Kidney (tissue), 14 donors: ENCODE data around the gene PEX14. TPM values are rescaled to one million over a fixed set of nuclear protein-coding genes. Genes with fewer than 3 reads are reported as not detected.

Source experiments
- DNase-seq, 5 donors: peaks; one replicate each; pipeline ENCODE4 v3.0.0-alpha.2; 2013 to 2020
- FAIRE-seq: peaks from 2 replicates; lab custom pipeline; 2012; peaks lifted over from hg19 to GRCh38; lab: Jason Lieb, UNC
- H3K27ac ChIP-seq, 2 donors: one replicate each; pipeline ENCODE4 v1.7.0; 2013; ENCODE audit warnings: low read depth in 2 of 2, low read length in 2 of 2, inconsistent platforms in 1 of 2
- H3K27me3 ChIP-seq: one replicate; pipeline ENCODE4 v1.7.1; 2013; ENCODE audit warnings: low read length, inconsistent platforms; ENCODE audit not compliant: control insufficient read depth, insufficient read depth
- H3K36me3 ChIP-seq, 3 donors: one replicate each; pipeline versions ENCODE4 v1.7.0 to v1.7.1; 2013; ENCODE audit warnings: low read length in 3 of 3, control low read depth in 1 of 3, inconsistent platforms in 1 of 3; ENCODE audit not compliant: insufficient read depth in 3 of 3, control insufficient read depth in 2 of 3
- H3K4me1 ChIP-seq, 3 donors: one replicate each; pipeline versions ENCODE4 v1.7.0 to v1.7.1; 2013; ENCODE audit warnings: low read length in 3 of 3, inconsistent platforms in 1 of 3, low read depth in 1 of 3; ENCODE audit not compliant: control insufficient read depth in 2 of 3, insufficient read depth in 2 of 3
- H3K4me3 ChIP-seq, 3 donors: one replicate each; pipeline versions ENCODE4 v1.7.0 to v1.8.1; 2013; ENCODE audit warnings: low read length in 3 of 3, control low read depth in 1 of 3, inconsistent platforms in 1 of 3
- H3K9ac ChIP-seq, 3 donors: one replicate each; pipeline versions ENCODE4 v1.7.0 to v1.7.1; 2013; ENCODE audit warnings: low read length in 3 of 3, control low read depth in 1 of 3, inconsistent platforms in 1 of 3
- H3K9me3 ChIP-seq, 3 donors: one replicate each; pipeline versions ENCODE4 v1.7.0 to v1.7.1; 2013; ENCODE audit warnings: low read length in 3 of 3, control low read depth in 1 of 3, inconsistent platforms in 1 of 3; ENCODE audit not compliant: control insufficient read depth in 2 of 3, insufficient read depth in 1 of 3
- CTCF ChIP-seq: IDR thresholded peaks from 3 replicates; pipeline ENCODE4 v1.5.1; 2012; ENCODE audit warnings: mild to moderate bottlenecking, moderate library complexity, borderline replicate concordance; ENCODE audit not compliant: insufficient read depth; ENCODE audit errors: extremely low read depth
- intact Hi-C: fragments of 100-400 bp; cut with DNase I; formaldehyde crosslinking; loops from one replicate; pipeline ENCODE4 v1.11.1; 2022
- polyA plus RNA-seq: library from polyadenylated mRNA; stranded (reverse); fragments of 350-450 nt; fragmentation: Illumina TruSeq; extraction: RNeasy Lipid Tissue Mini Kit (QIAGEN cat#74804); gene quantifications from one replicate; pipeline ENCODE4 v1.2.3, GENCODE V29; 2014; ENCODE audit warnings: low read depth, low replicate concordance; ENCODE audit not compliant: insufficient read depth
- total RNA-seq: library from RNA; stranded (reverse); fragmentation: NEBNext Ultra II Directional; extraction: Animal tissue kit (Norgen Biotek cat#: 25700); gene quantifications from one replicate; pipeline ENCODE4 v1.2.1, GENCODE V29; 2021
- donor health status: control.
- donor health status: control.
- donor health status: control.
- donor health status: control.
- donor health status: control.
- donor health status: DM: yes; HTN: yes; CAD: no.
- donor health status: Normal renal cell carcinoma (clear cell type).

The PEX14 gene
- total and polyA plus RNA-seq, 2 donors from 2014 or later: 22.8 to 25.8 TPM

DNA sequence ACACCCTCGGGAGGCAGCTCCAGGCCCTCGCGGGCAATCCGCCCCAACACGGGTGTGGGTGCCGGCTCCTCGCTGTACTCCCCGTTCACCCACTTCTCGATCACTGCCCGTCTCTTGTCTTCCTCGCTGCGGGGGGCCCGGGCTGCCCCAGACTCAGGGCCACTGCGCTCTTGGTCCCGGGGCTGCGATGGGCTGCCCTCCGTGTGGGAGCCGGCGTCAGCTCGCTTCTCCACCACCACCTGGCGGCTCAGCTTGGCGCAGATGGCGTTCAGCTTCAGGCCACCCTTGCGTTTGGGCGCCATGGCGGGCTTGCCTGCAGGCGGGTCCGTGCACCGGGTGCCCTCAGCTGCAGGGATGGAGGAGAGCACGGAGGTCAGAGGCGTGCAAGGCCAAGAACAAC, 190.5 kb downstream of the PEX14 start:
- peaks cover 3 to 48% (median 27%) of the 10 kb centered on the region in 3 donors for H3K4me1 ChIP-seq
- H3K36me3 ChIP-seq: peaks cover 0 to 3% (median 3%) of the 10 kb centered on the region in 3 donors
- H3K9me3 ChIP-seq: peaks cover 0 to 5% (median 0%) of the 10 kb centered on the region in 3 donors
- intact Hi-C loops: no loop called here
- H3K4me3 ChIP-seq: no peak overlapping the region
- DNase-seq (no peak), FAIRE-seq (no peak)
- H3K9ac ChIP-seq: peak overlapping the region in 1 of 3 donors; percentile 78
- no peak for TF ChIP-seq CTCF
- H3K27me3 ChIP-seq: no peaks in the 10 kb centered on the region
- peak overlapping the region in 1 of 2 donors; percentile 7 for H3K27ac ChIP-seq

DNA sequence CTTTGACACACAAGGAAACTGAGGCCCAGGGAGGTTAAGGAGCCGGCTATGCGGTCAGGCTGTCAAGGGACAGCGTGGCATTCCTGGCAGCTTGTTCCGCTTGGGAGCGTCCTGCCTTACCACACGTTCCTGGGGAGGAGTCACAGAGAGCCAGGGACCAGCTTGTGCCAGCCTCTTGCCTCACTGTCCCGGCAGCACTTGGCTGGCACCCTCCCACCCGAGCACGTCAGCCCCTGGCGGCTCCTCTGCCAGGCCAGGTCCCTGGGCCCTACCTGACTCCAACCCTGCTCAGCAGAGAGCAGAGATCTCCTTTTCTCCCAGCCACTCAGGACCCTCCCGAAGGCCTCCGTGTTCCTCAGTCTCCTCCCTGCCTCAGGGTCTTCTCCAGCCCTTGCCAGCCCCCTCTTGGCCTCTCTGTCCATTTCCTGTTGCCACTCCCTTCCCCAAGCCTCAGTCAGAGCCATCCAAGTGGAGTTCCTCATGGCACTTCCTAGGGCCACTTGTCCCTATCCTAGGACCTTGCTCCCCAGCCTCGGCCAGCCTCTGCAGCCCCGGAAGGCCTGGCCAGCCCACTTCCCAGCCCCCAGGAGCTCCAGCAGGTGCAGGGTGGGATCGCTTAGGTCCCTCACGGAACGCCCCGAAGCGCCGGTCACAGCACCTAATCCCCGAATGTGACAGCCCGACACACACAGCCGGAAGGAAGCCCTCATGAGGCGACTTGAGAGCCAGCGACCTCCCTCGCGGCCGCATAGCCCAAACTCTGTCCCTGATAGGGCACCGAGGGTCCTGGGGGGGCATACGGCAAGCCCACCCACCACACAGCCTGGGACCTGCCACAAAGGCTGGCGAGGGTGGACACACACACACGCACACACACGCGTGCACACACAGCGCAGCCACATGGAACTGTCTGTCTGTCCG, 191.4 kb downstream of the PEX14 start:
- FAIRE-seq (no peak), DNase-seq (peak in 1 of 5 donors; percentile 94)
- H3K36me3 ChIP-seq: peaks cover 0 to 3% (median 3%) of the 10 kb centered on the region in 3 donors
- peak overlapping the region in 1 of 3 donors; percentile 78 for H3K9ac ChIP-seq
- H3K27me3 ChIP-seq: no peaks in the 10 kb centered on the region
- H3K4me1 ChIP-seq: peaks cover 3 to 52% (median 30%) of the 10 kb centered on the region in 3 donors
- H3K27ac ChIP-seq: peak overlapping the region; percentile 78 to 85
- H3K4me3 ChIP-seq: no peak overlapping the region
- TF ChIP-seq CTCF: no peak
- intact Hi-C loops: no loop called here
- H3K9me3 ChIP-seq: peaks cover 0 to 5% (median 0%) of the 10 kb centered on the region in 3 donors

- H3K36me3 ChIP-seq: peaks cover 0 to 3% (median 0%) of the 10 kb centered on the region in 3 donors
- no peaks in the 10 kb centered on the region for H3K9me3 ChIP-seq
- peaks cover 0 to 62% (median 40%) of the 10 kb centered on the region in 3 donors for H3K4me1 ChIP-seq
- H3K9ac ChIP-seq: peak overlapping the region in 1 of 3 donors; percentile 40
- no peaks in the 10 kb centered on the region for H3K27me3 ChIP-seq
- H3K4me3 ChIP-seq: no peak overlapping the region
- intact Hi-C loops: no loop called here
- FAIRE-seq (no peak), DNase-seq (peak in 3 of 5 donors; percentile 57 to 86 (median 64))
- H3K27ac ChIP-seq: peak overlapping the region; percentile 74 to 85
- TF ChIP-seq CTCF: no peak
Observed at GRCh38 chr1:10667861-10668761, 193.4 kb downstream of the PEX14 start.
